GM23338 (cell line): ENCODE measurements around the gene HRH3. TPM values are rescaled to one million over a fixed set of nuclear protein-coding genes. Genes with fewer than 3 reads are reported as not detected.

Source experiments
- ATAC-seq: fragments of 200-7000 bp; cut with Tn5 transposase; 3 replicates; pipeline ENCODE4 v1.9.1; 2020
- DNase-seq: peaks from one replicate; pipeline ENCODE4 v3.0.0-alpha.2; 2015; ENCODE audit warnings: low spot score
- H2AFZ ChIP-seq: fragments of 200-600 bp; sonication (generic); 2 replicates; pipeline ENCODE4 v1.8.0; 2016; ENCODE audit warnings: antibody characterized with exemption, mild to moderate bottlenecking, moderate library complexity
- H3F3A ChIP-seq: fragments of 200-600 bp; sonication (generic); replicated peaks from 2 replicates; pipeline ENCODE4 v1.8.0; 2017; ENCODE audit warnings: antibody characterized with exemption, mixed run types, low read depth
- H3K27ac ChIP-seq: fragments of 200-600 bp; sonication (generic); 2 replicates; pipeline ENCODE4 v1.6.1; 2016; ENCODE audit warnings: low read depth
- H3K27me3 ChIP-seq: fragments of 200-600 bp; sonication (generic); 2 replicates; pipeline ENCODE4 v1.8.0; 2016; ENCODE audit warnings: mild to moderate bottlenecking, mixed run types, moderate library complexity; ENCODE audit not compliant: insufficient read depth
- H3K36me3 ChIP-seq: fragments of 200-600 bp; sonication (generic); 2 replicates; pipeline ENCODE4 v1.8.0; 2016; ENCODE audit warnings: mild to moderate bottlenecking; ENCODE audit not compliant: insufficient read depth
- H3K4me1 ChIP-seq: fragments of 200-600 bp; sonication (generic); 2 replicates; pipeline ENCODE4 v1.8.0; 2016; ENCODE audit warnings: mild to moderate bottlenecking, moderate library complexity; ENCODE audit not compliant: insufficient read depth
- H3K4me2 ChIP-seq: fragments of 200-600 bp; sonication (generic); 2 replicates; pipeline ENCODE4 v1.7.1; 2017; ENCODE audit warnings: mixed run types
- H3K4me3 ChIP-seq: fragments of 200-600 bp; sonication (generic); 2 replicates; pipeline ENCODE4 v1.6.1; 2016; ENCODE audit warnings: mixed run types
- H3K79me2 ChIP-seq: fragments of 200-600 bp; sonication (generic); replicated peaks from 2 replicates; pipeline ENCODE4 v1.8.0; 2017; ENCODE audit warnings: mild to moderate bottlenecking; ENCODE audit not compliant: insufficient read depth
- H3K9me2 ChIP-seq: fragments of 200-600 bp; sonication (generic); 2 replicates; pipeline ENCODE4 v1.8.0; 2017; ENCODE audit not compliant: insufficient read depth
- H4K20me1 ChIP-seq: fragments of 200-600 bp; sonication (generic); replicated peaks from 2 replicates; pipeline ENCODE4 v1.8.0; 2017; ENCODE audit warnings: mild to moderate bottlenecking; ENCODE audit not compliant: insufficient read depth
- H3K27ac Mint-ChIP-seq: 2 replicates; pipeline ENCODE4 v1.8.0; 2020; ENCODE audit warnings: inconsistent platforms, mild to moderate bottlenecking, moderate library complexity, mixed read lengths
- H3K27me3 Mint-ChIP-seq: 3 replicates; pipeline ENCODE4 v1.8.0; 2022; ENCODE audit warnings: low read depth, mild to moderate bottlenecking, moderate library complexity, mixed read lengths, inconsistent platforms; ENCODE audit not compliant: insufficient read depth, poor library complexity
- H3K36me3 Mint-ChIP-seq: 3 replicates; pipeline ENCODE4 v1.8.0; 2021; ENCODE audit warnings: low read depth, mild to moderate bottlenecking, inconsistent platforms, moderate library complexity, mixed read lengths
- H3K4me1 Mint-ChIP-seq: 3 replicates; pipeline ENCODE4 v1.8.0; 2020; ENCODE audit warnings: mild to moderate bottlenecking, inconsistent platforms, mixed read lengths
- H3K4me3 Mint-ChIP-seq: 3 replicates; pipeline ENCODE4 v1.8.0; 2021; ENCODE audit warnings: moderate library complexity, mild to moderate bottlenecking, inconsistent platforms, mixed read lengths
- H3K9me3 Mint-ChIP-seq: 3 replicates; pipeline ENCODE4 v1.8.0; 2020; ENCODE audit warnings: moderate library complexity, mild to moderate bottlenecking, inconsistent platforms, mixed read lengths
- CREB1 ChIP-seq: fragments of 250-450 bp; sonication (Bioruptor Pico); IDR thresholded peaks from 2 replicates; pipeline ENCODE4 v1.5.0; 2020; ENCODE audit warnings: low read depth, mild to moderate bottlenecking, moderate library complexity
- EZH2 ChIP-seq: fragments of 200-600 bp; sonication (generic); IDR thresholded peaks from one replicate; pipeline ENCODE4 v1.8.0; 2017; ENCODE audit warnings: antibody characterized with exemption, mild to moderate bottlenecking, low read depth; ENCODE audit not compliant: unreplicated experiment
- EZH2phosphoT487 ChIP-seq: fragments of 200-600 bp; sonication (generic); IDR thresholded peaks from one replicate; pipeline ENCODE4 v1.8.1; 2018; ENCODE audit warnings: antibody characterized with exemption; ENCODE audit not compliant: unreplicated experiment
- JUNB ChIP-seq: IDR thresholded peaks from one replicate; pipeline ENCODE4 v1.6.1; 2016; ENCODE audit warnings: antibody characterized with exemption; ENCODE audit not compliant: unreplicated experiment
- NANOG ChIP-seq: IDR thresholded peaks from 2 replicates; pipeline ENCODE4 v1.6.1; 2016; ENCODE audit warnings: antibody characterized with exemption, borderline replicate concordance
- POLR2AphosphoS5 ChIP-seq: IDR thresholded peaks from 2 replicates; pipeline ENCODE4 v1.6.1; 2016; ENCODE audit warnings: antibody characterized with exemption, low read depth
- STAT1 ChIP-seq: IDR thresholded peaks from one replicate; pipeline ENCODE4 v1.6.1; 2016; ENCODE audit warnings: antibody characterized with exemption; ENCODE audit not compliant: unreplicated experiment
- ZNF114 ChIP-seq: fragments of 250-450 bp; sonication (Bioruptor Pico); IDR thresholded peaks from 2 replicates; pipeline ENCODE4 v1.5.0; 2020; ENCODE audit warnings: mild to moderate bottlenecking, moderate library complexity
- ZNF331 ChIP-seq: fragments of 250-450 bp; sonication (Bioruptor Pico); IDR thresholded peaks from 2 replicates; pipeline ENCODE4 v1.5.0; 2020; ENCODE audit warnings: low read depth, mild to moderate bottlenecking, moderate library complexity
- ZNF462 ChIP-seq: fragments of 250-450 bp; sonication (Bioruptor Pico); IDR thresholded peaks from 2 replicates; pipeline ENCODE4 v1.5.0; 2020; ENCODE audit warnings: mild to moderate bottlenecking, moderate library complexity
- polyA plus RNA-seq: library from polyadenylated mRNA; unstranded; fragments of >200 nt; fragmentation: Nextera tagmentation; extraction: Ambion mirVana; gene quantifications from 2 replicates; pipeline ENCODE4 v1.2.1, GENCODE V29; 2016
- total RNA-seq: library from RNA; depleted of rRNA; stranded (reverse); fragments of >200 nt; shearing (Covaris generic); gene quantifications from 2 replicates; pipeline ENCODE4 v1.2.3, GENCODE V29; 2014
- TF ChIP-seq, protein P1 (sequence below): IDR thresholded peaks from 2 replicates; pipeline ENCODE4 v1.6.1; 2016; ENCODE audit warnings: antibody characterized with exemption
- TF ChIP-seq, protein P2 (sequence below), 2 experiments: fragments of 200-600 bp in 1 of 2; sonication (generic) in 1 of 2; conservative IDR thresholded peaks; 2 replicates each; pipeline versions ENCODE4 v1.5.1 to v1.6.1; 2016 to 2017; ENCODE audit warnings: antibody characterized with exemption in 2 of 2, low read depth in 2 of 2, mild to moderate bottlenecking in 2 of 2, moderate library complexity in 1 of 2
- TF ChIP-seq, protein P3 (sequence below): IDR thresholded peaks from one replicate; pipeline ENCODE4 v1.6.1; 2018; ENCODE audit warnings: antibody characterized with exemption; ENCODE audit not compliant: unreplicated experiment

HRH3 gene
- total and polyA plus RNA-seq, 2 experiments from 2014 or later = 1.5 to 5.2 TPM

DNA sequence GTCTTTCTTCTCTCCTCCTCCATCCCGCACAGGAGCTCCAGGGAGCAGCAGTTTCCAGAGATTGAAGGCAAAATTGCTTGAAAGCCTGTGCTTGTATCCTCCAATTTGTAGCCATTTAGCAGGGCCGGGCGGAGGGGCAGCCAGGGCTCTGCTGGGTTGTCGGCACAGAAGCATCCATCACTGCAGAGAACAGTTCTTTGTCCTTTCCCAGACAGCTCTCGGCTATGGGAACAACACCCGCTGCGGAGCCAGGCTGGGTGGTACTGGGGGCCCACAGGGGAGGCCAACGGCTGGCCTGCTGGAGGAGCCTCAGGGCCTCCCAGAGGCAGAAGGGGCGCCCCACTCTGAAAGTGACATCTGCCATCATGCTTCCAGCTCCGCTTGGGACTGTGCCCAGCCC, 7.8 kb downstream of the HRH3 start:
- no peak for DNase-seq
- no peak; the same call in 2 of the 3 replicates for ATAC-seq
- Mint-ChIP-seq H3K4me3 (no peak overlapping the region), H3K4me1 (peaks cover 9% of the 10 kb centered on the region), H3K27me3 (peaks cover 20% of the 10 kb centered on the region), H3K9me3 (no peaks in the 10 kb centered on the region), H3K27ac (no peak overlapping the region), H3K36me3 (no peaks in the 10 kb centered on the region)
- H4K20me1 ChIP-seq = no peaks in the 10 kb centered on the region; the same call in 1 of the 2 replicates
- no peaks in the 10 kb centered on the region for H3F3A ChIP-seq
- no peaks in the 10 kb centered on the region; the same call in 1 of the 2 replicates for H3K4me1 ChIP-seq
- no peak overlapping the region for H3K4me3 ChIP-seq
- no peaks in the 10 kb centered on the region for H3K79me2 ChIP-seq
- H3K27ac ChIP-seq = no peak overlapping the region
- H3K27me3 ChIP-seq = no peaks in the 10 kb centered on the region
- H3K36me3 ChIP-seq = no peaks in the 10 kb centered on the region
- H3K9me2 ChIP-seq = no peaks in the 10 kb centered on the region
- TF ChIP-seq, protein P1, sequence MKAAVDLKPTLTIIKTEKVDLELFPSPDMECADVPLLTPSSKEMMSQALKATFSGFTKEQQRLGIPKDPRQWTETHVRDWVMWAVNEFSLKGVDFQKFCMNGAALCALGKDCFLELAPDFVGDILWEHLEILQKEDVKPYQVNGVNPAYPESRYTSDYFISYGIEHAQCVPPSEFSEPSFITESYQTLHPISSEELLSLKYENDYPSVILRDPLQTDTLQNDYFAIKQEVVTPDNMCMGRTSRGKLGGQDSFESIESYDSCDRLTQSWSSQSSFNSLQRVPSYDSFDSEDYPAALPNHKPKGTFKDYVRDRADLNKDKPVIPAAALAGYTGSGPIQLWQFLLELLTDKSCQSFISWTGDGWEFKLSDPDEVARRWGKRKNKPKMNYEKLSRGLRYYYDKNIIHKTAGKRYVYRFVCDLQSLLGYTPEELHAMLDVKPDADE = no peak
- TF ChIP-seq JUNB (no peak), ZNF331 (no peak), STAT1 (no peak), EZH2phosphoT487 (no peak), NANOG (no peak), POLR2AphosphoS5 (no peak), EZH2 (no peak), ZNF462 (CRISPR knock-in tag) (no peak), ZNF114 (CRISPR knock-in tag) (no peak), CREB1 (no peak)
- TF ChIP-seq, protein P2, sequence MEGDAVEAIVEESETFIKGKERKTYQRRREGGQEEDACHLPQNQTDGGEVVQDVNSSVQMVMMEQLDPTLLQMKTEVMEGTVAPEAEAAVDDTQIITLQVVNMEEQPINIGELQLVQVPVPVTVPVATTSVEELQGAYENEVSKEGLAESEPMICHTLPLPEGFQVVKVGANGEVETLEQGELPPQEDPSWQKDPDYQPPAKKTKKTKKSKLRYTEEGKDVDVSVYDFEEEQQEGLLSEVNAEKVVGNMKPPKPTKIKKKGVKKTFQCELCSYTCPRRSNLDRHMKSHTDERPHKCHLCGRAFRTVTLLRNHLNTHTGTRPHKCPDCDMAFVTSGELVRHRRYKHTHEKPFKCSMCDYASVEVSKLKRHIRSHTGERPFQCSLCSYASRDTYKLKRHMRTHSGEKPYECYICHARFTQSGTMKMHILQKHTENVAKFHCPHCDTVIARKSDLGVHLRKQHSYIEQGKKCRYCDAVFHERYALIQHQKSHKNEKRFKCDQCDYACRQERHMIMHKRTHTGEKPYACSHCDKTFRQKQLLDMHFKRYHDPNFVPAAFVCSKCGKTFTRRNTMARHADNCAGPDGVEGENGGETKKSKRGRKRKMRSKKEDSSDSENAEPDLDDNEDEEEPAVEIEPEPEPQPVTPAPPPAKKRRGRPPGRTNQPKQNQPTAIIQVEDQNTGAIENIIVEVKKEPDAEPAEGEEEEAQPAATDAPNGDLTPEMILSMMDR (conservative IDR thresholded peaks at IDR 0.05; ENCODE audit: low read depth in 2 of 2) = no peak
- TF ChIP-seq, protein P3, sequence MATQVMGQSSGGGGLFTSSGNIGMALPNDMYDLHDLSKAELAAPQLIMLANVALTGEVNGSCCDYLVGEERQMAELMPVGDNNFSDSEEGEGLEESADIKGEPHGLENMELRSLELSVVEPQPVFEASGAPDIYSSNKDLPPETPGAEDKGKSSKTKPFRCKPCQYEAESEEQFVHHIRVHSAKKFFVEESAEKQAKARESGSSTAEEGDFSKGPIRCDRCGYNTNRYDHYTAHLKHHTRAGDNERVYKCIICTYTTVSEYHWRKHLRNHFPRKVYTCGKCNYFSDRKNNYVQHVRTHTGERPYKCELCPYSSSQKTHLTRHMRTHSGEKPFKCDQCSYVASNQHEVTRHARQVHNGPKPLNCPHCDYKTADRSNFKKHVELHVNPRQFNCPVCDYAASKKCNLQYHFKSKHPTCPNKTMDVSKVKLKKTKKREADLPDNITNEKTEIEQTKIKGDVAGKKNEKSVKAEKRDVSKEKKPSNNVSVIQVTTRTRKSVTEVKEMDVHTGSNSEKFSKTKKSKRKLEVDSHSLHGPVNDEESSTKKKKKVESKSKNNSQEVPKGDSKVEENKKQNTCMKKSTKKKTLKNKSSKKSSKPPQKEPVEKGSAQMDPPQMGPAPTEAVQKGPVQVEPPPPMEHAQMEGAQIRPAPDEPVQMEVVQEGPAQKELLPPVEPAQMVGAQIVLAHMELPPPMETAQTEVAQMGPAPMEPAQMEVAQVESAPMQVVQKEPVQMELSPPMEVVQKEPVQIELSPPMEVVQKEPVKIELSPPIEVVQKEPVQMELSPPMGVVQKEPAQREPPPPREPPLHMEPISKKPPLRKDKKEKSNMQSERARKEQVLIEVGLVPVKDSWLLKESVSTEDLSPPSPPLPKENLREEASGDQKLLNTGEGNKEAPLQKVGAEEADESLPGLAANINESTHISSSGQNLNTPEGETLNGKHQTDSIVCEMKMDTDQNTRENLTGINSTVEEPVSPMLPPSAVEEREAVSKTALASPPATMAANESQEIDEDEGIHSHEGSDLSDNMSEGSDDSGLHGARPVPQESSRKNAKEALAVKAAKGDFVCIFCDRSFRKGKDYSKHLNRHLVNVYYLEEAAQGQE = no peak
- H2AFZ ChIP-seq = no peak overlapping the region
- no peak overlapping the region for H3K4me2 ChIP-seq
